Glutamatergic neuron (in vitro differentiated cells): ENCODE data around the gene SLC16A6. TPM values are rescaled to one million over a fixed set of nuclear protein-coding genes. Genes with fewer than 3 reads are reported as not detected.
"Not testable (repeated sequence)": the region's sequence is repeated elsewhere in the genome, so short reads cannot be mapped to it uniquely, and the experiment has no call there.

ENCODE experiments used
- DNase-seq: peaks from one replicate; pipeline ENCODE4 v3.0.0; 2022
- H3K27ac Mint-ChIP-seq: one replicate; pipeline ENCODE4 v1.8.0; 2020; ENCODE audit warnings: mild to moderate bottlenecking, mixed read lengths, inconsistent platforms; ENCODE audit not compliant: unreplicated experiment
- H3K27me3 Mint-ChIP-seq: one replicate; pipeline ENCODE4 v1.8.0; 2020; ENCODE audit warnings: mild to moderate bottlenecking, moderate library complexity, mixed read lengths, inconsistent platforms; ENCODE audit not compliant: unreplicated experiment
- H3K36me3 Mint-ChIP-seq: one replicate; pipeline ENCODE4 v1.8.0; 2020; ENCODE audit warnings: mild to moderate bottlenecking, mixed read lengths, inconsistent platforms; ENCODE audit not compliant: unreplicated experiment
- H3K4me1 Mint-ChIP-seq: one replicate; pipeline ENCODE4 v1.8.0; 2020; ENCODE audit warnings: mild to moderate bottlenecking, low read depth, mixed read lengths, inconsistent platforms; ENCODE audit not compliant: unreplicated experiment
- H3K4me3 Mint-ChIP-seq: one replicate; pipeline ENCODE4 v1.8.0; 2020; ENCODE audit warnings: mild to moderate bottlenecking, mixed read lengths, inconsistent platforms; ENCODE audit not compliant: unreplicated experiment
- H3K9me3 Mint-ChIP-seq: one replicate; pipeline ENCODE4 v1.8.0; 2020; ENCODE audit warnings: mild to moderate bottlenecking, moderate library complexity, mixed read lengths, inconsistent platforms; ENCODE audit not compliant: unreplicated experiment
- total RNA-seq: library from RNA; stranded (reverse); fragmentation: NEBNext Ultra II Directional; extraction: Animal tissue kit (Norgen Biotek cat#: 25700); gene quantifications from one replicate; pipeline ENCODE4 v1.2.1, GENCODE V29; 2021; ENCODE audit not compliant: unreplicated experiment
- TF ChIP-seq, protein P1 (sequence below): fragments of 200-600 bp; sonication (generic); IDR thresholded peaks from one replicate; pipeline ENCODE4 v1.5.0; 2021; ENCODE audit not compliant: partially characterized antibody, unreplicated experiment

The SLC16A6 gene
- total RNA-seq, 1 donor from 2014 or later: 0.25 TPM

DNA sequence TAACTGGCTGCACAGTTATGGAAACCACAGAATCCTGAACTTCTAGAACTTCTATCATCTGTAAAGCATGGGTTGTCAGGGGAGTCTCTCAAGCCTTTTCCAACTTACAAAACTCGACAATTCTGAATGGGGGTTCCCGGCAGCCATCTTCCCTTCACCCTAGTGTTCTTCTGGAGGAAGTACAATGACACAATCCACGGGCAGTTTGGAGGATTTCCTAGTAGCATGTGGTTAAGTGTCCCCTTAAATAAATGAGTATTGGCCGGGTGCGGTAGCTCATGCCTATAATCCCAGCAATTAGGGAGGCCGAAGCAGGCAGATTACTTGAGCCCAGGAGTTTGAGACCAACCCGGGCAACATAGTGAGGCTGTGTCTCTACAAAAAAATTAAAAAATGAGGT is 2.1 kb downstream of the SLC16A6 start:
- Mint-ChIP-seq H3K4me3 (no peak overlapping the region), H3K36me3 (no peaks in the 10 kb centered on the region), H3K9me3 (peaks cover 2% of the 10 kb centered on the region), H3K4me1 (peaks cover 5% of the 10 kb centered on the region), H3K27ac (no peak overlapping the region), H3K27me3 (peaks cover 10% of the 10 kb centered on the region)
- DNase-seq: no peak
- TF ChIP-seq, protein P1, sequence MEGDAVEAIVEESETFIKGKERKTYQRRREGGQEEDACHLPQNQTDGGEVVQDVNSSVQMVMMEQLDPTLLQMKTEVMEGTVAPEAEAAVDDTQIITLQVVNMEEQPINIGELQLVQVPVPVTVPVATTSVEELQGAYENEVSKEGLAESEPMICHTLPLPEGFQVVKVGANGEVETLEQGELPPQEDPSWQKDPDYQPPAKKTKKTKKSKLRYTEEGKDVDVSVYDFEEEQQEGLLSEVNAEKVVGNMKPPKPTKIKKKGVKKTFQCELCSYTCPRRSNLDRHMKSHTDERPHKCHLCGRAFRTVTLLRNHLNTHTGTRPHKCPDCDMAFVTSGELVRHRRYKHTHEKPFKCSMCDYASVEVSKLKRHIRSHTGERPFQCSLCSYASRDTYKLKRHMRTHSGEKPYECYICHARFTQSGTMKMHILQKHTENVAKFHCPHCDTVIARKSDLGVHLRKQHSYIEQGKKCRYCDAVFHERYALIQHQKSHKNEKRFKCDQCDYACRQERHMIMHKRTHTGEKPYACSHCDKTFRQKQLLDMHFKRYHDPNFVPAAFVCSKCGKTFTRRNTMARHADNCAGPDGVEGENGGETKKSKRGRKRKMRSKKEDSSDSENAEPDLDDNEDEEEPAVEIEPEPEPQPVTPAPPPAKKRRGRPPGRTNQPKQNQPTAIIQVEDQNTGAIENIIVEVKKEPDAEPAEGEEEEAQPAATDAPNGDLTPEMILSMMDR: peak; percentile 10

DNA sequence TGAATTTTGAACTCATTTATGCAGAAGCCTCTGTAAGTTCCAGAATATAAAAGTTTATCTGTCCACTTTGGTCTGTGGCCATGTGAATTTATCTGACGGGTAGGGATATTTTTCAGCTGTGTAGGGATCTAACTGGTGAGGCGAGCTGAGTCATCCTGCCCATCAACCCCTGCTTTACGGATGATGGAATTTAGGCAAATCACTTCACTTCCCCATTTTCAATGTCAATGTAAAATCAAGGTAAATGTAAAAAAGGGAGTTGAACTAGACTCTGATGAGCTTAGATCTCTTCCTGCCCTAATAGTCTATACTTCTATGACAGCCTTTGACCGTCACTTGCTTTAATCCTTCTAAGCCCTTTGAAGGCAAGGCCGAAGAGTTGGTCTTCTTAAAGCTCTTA is 2.6 kb downstream of the SLC16A6 start:
- TF ChIP-seq, protein P1: no peak
- H3K4me1 Mint-ChIP-seq: peaks cover 5% of the 10 kb centered on the region
- no peaks in the 10 kb centered on the region for H3K36me3 Mint-ChIP-seq
- peaks cover 10% of the 10 kb centered on the region for H3K27me3 Mint-ChIP-seq
- H3K4me3 Mint-ChIP-seq: no peak overlapping the region
- DNase-seq: no peak
- H3K27ac Mint-ChIP-seq: no peak overlapping the region
- peaks cover 2% of the 10 kb centered on the region for H3K9me3 Mint-ChIP-seq

DNA sequence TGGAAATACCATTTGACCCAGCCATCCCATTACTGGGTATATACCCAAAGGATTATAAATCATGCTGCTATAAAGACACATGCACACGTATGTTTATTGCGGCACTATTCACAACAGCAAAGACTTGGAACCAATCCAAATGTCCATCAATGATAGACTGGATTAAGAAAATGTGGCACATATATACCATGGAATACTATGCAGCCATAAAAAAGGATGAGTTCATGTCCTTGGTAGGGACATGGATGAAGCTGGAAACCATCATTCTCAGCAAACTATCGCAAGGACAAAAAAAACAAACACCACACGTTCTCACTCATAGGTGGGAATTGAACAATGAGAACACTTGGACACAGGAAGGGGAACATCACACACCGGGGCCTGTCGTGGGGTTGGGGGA is 9.0 kb downstream of the SLC16A6 start:
- not testable (repeated sequence) for H3K9me3 Mint-ChIP-seq, H3K4me3 Mint-ChIP-seq, H3K27me3 Mint-ChIP-seq

DNA sequence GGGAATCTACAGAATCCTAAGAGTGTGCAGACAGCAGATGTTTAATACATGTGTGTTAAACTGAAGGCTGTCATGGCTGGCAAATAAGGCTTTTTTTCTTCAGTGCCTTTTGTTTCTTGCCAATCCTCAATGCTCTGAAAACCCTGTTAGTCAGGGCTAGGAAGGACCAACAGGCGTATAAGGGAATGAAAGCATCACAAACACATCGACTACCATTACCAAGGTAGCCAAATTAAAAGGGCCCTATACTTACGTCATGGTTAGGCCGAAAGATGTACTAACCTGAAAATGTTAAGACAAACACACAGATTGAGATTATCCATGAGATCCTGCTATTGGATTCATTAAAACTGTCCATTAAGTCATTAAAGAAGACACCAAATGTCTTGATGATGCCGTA is 13.1 kb downstream of the SLC16A6 start:
- H3K27me3 Mint-ChIP-seq: no peaks in the 10 kb centered on the region
- DNase-seq: no peak
- TF ChIP-seq, protein P1: no peak
- no peaks in the 10 kb centered on the region for H3K4me1 Mint-ChIP-seq
- H3K27ac Mint-ChIP-seq: no peak overlapping the region
- no peak overlapping the region for H3K4me3 Mint-ChIP-seq
- H3K9me3 Mint-ChIP-seq: no peaks in the 10 kb centered on the region
- H3K36me3 Mint-ChIP-seq: peaks cover 9% of the 10 kb centered on the region

More for the DNA sequence above, 9.0 kb downstream of the SLC16A6 start:
- H3K36me3 Mint-ChIP-seq, H3K4me1 Mint-ChIP-seq, H3K27ac Mint-ChIP-seq, DNase-seq: not testable (repeated sequence)

DNA sequence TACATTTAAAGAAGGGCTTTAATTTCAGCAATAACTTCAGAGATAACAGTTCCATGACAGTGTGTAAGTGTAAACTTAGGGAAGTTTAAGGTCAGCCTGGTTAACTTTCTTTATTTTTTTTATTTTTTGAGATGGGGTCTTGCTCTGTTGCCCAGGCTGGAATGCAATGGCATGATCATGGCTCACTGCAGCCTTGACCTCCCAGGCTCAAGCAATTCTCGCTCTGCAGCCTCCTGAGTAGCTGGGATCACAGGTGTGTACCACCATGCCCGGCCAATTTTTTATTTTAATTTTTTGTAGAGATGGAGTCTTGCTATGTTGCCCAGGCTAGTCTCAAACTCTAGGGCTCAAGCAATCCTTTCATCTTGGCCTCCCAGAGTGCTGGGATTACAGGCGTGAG is 14.6 kb downstream of the SLC16A6 start:
- H3K4me3 Mint-ChIP-seq, H3K36me3 Mint-ChIP-seq: not testable (repeated sequence)

DNA sequence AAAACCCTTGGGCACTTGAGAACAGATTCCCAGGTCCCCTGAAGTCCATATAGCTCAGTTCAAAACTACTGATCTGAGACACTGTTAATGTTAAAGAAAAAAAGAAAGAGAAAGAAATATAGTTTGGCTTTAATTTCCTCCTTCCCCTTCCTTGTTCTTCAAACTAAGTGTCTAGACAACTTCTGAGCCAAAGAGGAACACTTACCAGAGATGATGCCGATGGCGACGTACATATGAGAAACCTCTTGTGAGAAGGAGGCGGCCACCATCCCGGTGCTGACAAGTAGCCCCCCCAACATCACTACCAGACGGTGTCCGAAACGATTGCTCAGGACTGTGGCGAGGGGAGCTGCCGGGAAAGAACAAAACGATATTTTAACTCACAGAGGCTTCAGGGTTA is 17.2 kb downstream of the SLC16A6 start:
- TF ChIP-seq, protein P1: no peak
- H3K4me3 Mint-ChIP-seq: no peak overlapping the region
- DNase-seq: no peak
- no peak overlapping the region for H3K27ac Mint-ChIP-seq
- H3K36me3 Mint-ChIP-seq: peaks cover 5% of the 10 kb centered on the region
- H3K4me1 Mint-ChIP-seq: no peaks in the 10 kb centered on the region
- no peaks in the 10 kb centered on the region for H3K9me3 Mint-ChIP-seq
- H3K27me3 Mint-ChIP-seq: no peaks in the 10 kb centered on the region

More for the DNA sequence above, 14.6 kb downstream of the SLC16A6 start:
- H3K4me1 Mint-ChIP-seq, H3K27ac Mint-ChIP-seq, H3K9me3 Mint-ChIP-seq, H3K27me3 Mint-ChIP-seq, DNase-seq: not testable (repeated sequence)

DNA sequence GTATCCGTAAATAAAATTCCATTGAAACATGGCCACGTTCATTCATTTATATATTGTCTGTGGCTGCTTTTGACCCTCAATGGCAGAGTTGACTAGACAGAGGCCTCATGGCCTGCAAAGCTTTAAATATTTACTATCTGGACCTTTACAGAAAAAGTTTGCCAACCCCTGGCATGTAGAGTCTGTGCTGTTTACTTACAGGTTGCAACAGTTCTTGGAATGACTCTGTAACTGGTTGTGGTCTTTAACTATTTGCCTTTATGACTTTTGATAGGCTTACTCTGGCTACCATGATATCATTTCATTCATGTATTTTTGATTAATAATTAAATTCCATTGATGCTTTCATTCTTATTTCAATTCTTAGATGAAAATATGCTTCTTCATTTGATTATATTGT is 25.1 kb downstream of the SLC16A6 start:
- H3K4me3 Mint-ChIP-seq, H3K27me3 Mint-ChIP-seq: not testable (repeated sequence)

More for the DNA sequence above, 25.1 kb downstream of the SLC16A6 start:
- not testable (repeated sequence) for H3K27ac Mint-ChIP-seq, H3K36me3 Mint-ChIP-seq, DNase-seq, H3K9me3 Mint-ChIP-seq
- peaks cover 11% of the 10 kb centered on the region for H3K4me1 Mint-ChIP-seq
